Liver (tissue), 2 donors: ENCODE results near the gene SLC30A4.

Experiments
- CTCF ChIP-seq: fragments of 150-350 bp; IDR thresholded peaks from 2 replicates; pipeline ENCODE4 v1.5.1; 2017; ENCODE audit warnings: improper control_type of control experiment, low read depth, low read length; ENCODE audit not compliant: missing input control
- YY1 ChIP-seq: IDR thresholded peaks from 2 replicates; pipeline ENCODE4 v1.6.1; 2016; ENCODE audit warnings: antibody characterized with exemption, mild to moderate bottlenecking
- donor health status: healthy.

- no peak for TF ChIP-seq CTCF
- no peak for TF ChIP-seq YY1
Observed at GRCh38 chr15:45435124-45435903, 87.2 kb downstream of the SLC30A4 start.
